G401 (cell line): Measurements from ENCODE around the gene PSIP1. TPM values are rescaled to one million over a fixed set of nuclear protein-coding genes. Genes with fewer than 3 reads are reported as not detected.
"Not testable (repeated sequence)": the region's sequence is repeated elsewhere in the genome, so short reads cannot be mapped to it uniquely, and the experiment has no call there.

Experiments
- DNase-seq: peaks from one replicate; pipeline ENCODE4 v3.0.0-alpha.2; 2015; ENCODE audit warnings: low spot score
- in situ Hi-C: cut with HindIII; loops from 2 replicates; pipeline ENCODE4 v1.10.0; 2016; ENCODE audit warnings: low sequenced_read_pairs, mixed read lengths
- total RNA-seq: library from RNA; depleted of rRNA; stranded (reverse); fragments of >200 nt; shearing (Covaris generic); gene quantifications from 2 replicates; pipeline ENCODE4 v1.2.3, GENCODE V29; 2014

Gene PSIP1
- total RNA-seq, 1 experiment from 2014 or later = 87.4 TPM

DNA sequence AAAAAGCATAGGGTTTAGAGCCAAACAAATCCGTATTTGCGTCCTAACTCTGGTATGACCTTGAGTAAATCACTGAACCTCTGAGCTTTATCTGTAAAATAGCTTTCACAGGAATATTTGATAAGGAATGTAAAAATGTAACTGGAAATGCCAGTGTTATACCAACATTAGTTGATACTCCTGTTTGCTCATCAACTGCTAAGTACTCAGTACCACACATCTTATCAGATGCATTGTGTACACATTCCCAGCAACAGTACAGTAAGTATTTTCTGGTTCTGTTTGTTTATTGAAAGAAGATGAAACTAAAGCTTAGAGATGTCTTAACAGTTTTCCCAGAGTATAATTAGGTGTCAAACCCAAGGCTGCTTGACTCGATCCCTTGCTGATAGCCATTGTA lies 66.6 kb downstream of the PSIP1 start:
- in situ Hi-C loops = no loop called here
- no peak for DNase-seq

- in situ Hi-C loops = not testable (repeated sequence)
Measured at GRCh38 chr9:15442264-15442663, 68.5 kb downstream of the PSIP1 start.

DNA sequence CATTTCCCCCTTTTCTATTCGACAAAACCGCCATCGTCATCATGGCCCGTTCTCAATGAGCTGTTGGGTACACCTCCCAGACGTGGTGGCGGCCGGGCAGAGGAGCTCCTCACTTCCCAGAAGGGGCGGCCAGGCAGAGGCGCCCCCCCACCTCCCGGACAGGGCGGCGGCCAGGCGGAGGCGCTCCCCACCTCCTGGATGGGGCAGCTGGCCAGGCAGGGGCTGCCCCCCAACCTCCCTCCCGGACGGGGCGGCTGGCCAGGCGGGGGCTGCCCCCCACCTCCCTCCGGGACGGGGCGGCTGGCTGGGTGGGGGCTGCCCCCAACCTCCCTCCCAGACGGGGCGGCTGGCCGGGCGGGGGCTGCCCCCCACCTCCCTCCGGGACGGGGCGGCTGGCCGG lies 68.9 kb downstream of the PSIP1 start:
- in situ Hi-C loops, DNase-seq: not testable (repeated sequence)

More at GRCh38 chr9:15442264-15442663, 68.5 kb downstream of the PSIP1 start:
- not testable (repeated sequence) for DNase-seq

GRCh38 chr9:15438891-15439290 lies 71.9 kb downstream of the PSIP1 start:
- in situ Hi-C loops = no loop called here
- DNase-seq = no peak

DNA sequence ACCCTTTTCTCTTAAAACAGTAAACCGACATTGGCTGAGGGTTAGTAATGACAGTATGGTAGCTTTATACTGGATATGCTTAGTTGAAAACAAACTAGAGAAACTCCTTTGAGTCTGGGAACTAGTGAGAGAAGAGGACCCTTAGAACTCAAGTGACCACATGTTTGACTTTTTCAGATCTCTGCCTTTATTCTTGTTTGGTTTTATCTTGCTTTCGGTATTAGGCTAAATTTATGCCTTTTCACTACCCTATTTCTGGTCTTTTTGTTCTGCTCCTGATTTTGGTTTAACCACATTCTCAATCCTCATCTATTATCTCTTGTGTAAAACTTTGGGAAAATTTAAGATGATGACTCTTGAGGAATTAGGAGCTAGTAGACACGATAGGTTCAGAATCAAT lies 77.1 kb downstream of the PSIP1 start:
- in situ Hi-C loops = no loop called here
- DNase-seq = no peak

GRCh38 chr9:15433191-15433590 lies 77.6 kb downstream of the PSIP1 start:
- DNase-seq = no peak
- in situ Hi-C loops = no loop called here

GRCh38 chr9:15430920-15431844 lies 79.6 kb downstream of the PSIP1 start:
- in situ Hi-C loops = no loop called here

DNA sequence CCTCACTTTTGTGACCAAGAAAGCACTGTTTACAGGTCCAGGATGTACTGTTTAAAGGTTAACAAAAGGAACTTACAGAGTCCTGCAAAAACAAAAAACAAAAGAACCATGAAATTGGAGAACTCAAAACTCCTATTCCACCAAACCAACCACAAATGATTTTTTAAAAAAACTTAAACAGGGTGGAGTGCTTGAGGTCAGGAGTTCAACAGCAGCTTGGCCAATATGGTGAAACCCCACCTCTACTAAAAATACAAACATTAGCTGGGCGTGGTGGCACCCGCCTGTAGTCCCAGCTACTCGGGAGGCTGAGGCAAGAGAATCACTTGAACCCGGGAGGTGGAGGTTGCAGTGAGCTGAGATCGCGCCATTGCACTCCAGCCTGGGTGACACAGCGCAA lies 83.1 kb downstream of the PSIP1 start:
- DNase-seq, in situ Hi-C loops: not testable (repeated sequence)

More at GRCh38 chr9:15430920-15431844, 79.6 kb downstream of the PSIP1 start:
- DNase-seq = peak; percentile 14

DNA sequence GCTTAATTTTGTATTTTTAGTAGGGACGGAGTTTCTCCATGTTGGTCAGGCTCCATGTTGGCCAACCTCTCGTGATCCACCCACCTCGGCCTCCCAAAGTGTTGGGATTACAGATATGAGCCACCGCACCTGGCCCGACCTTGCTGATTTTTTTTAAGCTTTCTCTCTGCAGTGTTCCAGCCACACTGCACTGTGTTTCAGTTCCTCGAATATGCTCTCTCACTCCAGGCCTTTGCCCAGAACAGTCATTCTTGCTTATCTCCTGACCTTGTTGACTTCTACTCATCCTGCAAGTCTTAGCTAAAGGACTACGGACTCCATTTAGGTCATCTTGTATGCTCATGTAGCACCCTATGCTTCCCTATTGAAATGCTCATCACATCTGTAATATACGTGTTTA lies 84.8 kb downstream of the PSIP1 start:
- in situ Hi-C loops = no loop called here
- DNase-seq = no peak

DNA sequence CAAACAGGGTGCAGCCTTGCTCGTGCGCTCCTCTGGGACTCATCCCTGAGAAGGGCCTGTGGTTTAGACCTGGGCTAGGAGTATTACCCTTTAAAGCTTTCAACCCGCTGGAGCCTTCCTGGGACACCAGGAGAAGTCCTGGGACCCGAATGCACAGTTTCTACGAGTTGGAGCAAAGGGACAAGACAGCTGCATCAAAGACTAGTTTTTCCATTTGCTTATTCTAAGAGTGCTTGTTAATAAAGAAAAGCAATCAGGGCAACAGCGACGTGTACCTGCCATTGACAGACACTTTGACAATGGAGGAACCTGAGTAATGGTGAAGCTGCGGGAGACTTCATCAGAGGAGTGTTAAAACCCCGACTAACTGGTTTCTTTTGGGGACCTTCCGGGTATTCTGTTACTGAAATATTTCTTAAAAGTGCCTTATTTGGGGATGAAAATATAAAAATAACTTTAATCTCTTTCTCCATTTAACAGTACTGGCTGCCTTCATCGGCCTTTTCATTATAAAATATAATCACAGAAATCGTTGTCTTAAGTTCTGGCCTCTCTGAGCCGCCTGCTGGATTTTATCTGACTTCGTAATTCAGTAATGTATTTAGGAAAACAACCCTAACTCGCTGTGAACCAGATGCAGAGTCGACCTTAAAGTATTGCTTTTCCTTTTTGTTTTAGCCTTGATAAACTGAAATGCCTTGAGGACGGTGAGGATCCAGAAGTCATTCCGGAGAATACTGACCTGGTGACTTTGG lies 87.4 kb downstream of the PSIP1 start:
- DNase-seq = no peak
- in situ Hi-C loops = no loop called here

- peak; percentile 95 for DNase-seq
- in situ Hi-C loops = no loop called here
Measured at GRCh38 chr9:15422372-15423230, 88.2 kb downstream of the PSIP1 start, which contains the start of gene SNAPC3. Gene SNAPC3 (plus strand): TSS chr9:15422876. CDS start chr9:15422880, 4 bp downstream.

DNA sequence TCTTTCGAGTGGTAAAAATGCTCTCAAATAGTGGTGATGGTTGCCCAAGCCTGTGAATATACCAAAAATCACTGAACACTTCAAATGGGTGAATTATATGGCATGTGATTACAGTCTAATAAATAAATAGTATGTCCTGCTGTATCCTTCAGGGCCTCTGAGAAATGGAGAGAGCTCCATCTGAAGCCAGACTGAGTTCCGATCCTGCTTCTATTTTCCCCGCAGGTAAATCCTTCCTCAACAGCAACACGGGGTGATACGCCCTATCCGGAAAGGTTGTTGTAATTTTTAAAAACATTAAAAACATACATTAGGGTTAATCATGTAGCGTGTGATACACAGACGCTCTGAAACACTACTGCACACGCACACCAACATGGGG lies 88.8 kb downstream of the PSIP1 start:
- no peak for DNase-seq
- in situ Hi-C loops = no loop called here

DNA sequence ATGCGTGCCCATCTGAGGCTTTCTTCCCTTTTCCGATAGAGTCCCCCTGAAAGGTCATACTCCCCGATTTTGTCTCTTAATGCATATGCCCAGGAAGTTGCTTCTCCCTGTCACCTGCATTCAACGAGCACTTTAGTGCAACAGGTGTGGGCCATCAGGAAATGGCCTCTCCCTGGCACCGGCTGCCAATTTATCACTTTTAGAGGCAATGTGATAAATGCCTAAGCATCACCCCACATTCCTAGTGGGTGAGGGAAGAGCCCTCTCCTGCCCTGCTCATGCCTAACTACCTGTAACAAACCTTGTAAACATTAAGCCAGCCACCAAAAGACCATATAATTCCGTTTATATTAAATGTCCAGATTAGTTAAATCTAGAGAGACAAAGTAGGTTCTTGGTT lies 89.2 kb downstream of the PSIP1 start:
- in situ Hi-C loops = no loop called here
- DNase-seq = no peak

DNA sequence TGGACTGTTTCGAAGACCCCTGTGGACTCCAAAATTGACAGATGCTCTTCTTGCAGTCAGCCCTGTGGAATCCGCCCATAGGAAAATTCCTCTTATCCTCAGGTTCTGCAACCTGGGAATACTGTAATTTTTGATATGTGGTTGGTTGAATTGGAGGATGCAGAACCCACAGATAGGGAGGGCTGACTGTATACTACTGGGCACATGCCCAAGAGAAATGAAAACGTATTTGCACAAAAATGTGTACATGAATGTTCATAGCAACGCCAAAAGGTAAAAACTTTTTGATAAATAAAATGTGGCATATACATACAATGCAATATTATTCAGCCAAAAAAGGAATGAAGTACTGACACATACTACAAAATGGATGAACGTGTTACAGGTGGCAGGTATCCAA lies 90.0 kb downstream of the PSIP1 start:
- DNase-seq = no peak
- in situ Hi-C loops = no loop called here

DNA sequence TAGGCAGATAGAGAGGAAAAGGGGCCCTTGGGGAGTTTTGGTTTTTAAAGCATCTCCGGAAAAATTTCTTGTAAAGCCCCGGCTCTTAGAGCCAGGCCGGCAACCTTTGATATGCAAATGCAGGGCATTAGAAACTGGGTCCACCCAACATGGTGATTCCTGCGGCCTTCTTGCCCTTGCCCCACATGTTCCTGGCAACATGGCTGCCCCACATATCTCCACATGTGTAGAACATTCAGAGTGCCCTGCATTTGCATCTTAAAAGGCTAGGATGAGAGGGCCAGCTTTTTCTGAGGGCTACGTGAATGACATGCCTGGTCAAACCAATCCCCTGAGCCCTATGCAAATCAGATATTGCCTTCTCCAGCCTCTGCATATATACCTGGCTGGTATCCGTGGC lies 93.1 kb downstream of the PSIP1 start:
- DNase-seq = no peak
- in situ Hi-C loops = no loop called here

DNA sequence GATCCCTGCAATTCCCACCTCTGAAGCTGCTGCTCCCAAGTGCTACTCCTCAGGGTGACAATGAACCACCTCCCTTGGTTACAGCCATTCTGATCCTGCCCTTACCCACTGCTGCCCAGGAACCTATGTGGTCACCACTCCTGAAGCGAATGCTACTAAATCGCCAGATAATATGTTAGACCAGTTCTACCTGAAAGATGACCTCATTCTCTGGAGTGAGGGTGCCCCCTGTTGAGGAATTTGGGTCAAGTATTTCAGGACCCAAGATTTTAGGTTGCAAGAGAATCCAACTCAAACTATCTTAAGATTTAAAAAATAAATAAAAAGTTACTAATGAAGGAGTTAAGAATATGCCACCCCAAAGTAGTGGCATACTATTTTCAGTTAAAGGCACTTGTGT lies 93.9 kb downstream of the PSIP1 start:
- DNase-seq = peak; percentile 51
- in situ Hi-C loops = no loop called here
